ENCODE results near the gene SFSWAP.
"Not testable (repeated sequence)": the region's sequence is repeated elsewhere in the genome, so short reads cannot be mapped to it uniquely, and the experiment has no call there.

The SFSWAP gene

GRCh38 chr12:131765961-131766360 is 55.1 kb downstream of the SFSWAP start:
- no peak for DNase-seq

- DNase-seq, result no peak
Observed at GRCh38 chr12:131766382-131767107, 55.7 kb downstream of the SFSWAP start.

- no peak for DNase-seq
Observed at GRCh38 chr12:131770120-131770519, 59.2 kb downstream of the SFSWAP start.

GRCh38 chr12:131771965-131772364 is 61.1 kb downstream of the SFSWAP start:
- no peak for DNase-seq

- DNase-seq, result no peak
Observed at GRCh38 chr12:131773582-131774221, 62.8 kb downstream of the SFSWAP start.

- DNase-seq, result no peak
Observed at GRCh38 chr12:131774576-131775391, 63.9 kb downstream of the SFSWAP start.

- no peak for DNase-seq
Observed at GRCh38 chr12:131775392-131776236, 64.7 kb downstream of the SFSWAP start.

- no peak for DNase-seq
Observed at GRCh38 chr12:131776237-131776889, 65.5 kb downstream of the SFSWAP start.

GRCh38 chr12:131777269-131777668 is 66.4 kb downstream of the SFSWAP start:
- not testable (repeated sequence) for DNase-seq

GRCh38 chr12:131779027-131779426 is 68.1 kb downstream of the SFSWAP start:
- DNase-seq, result no peak

GRCh38 chr12:131782061-131782460 is 71.2 kb downstream of the SFSWAP start:
- DNase-seq, result no peak

- DNase-seq, result no peak
Observed at GRCh38 chr12:131783915-131784541, 73.1 kb downstream of the SFSWAP start.

- DNase-seq, result no peak
Observed at GRCh38 chr12:131784909-131785762, 74.2 kb downstream of the SFSWAP start.

- no peak for DNase-seq
Observed at GRCh38 chr12:131785763-131786330, 75.0 kb downstream of the SFSWAP start.

- DNase-seq, result no peak
Observed at GRCh38 chr12:131786331-131786730, 75.4 kb downstream of the SFSWAP start.

- DNase-seq, result no peak
Observed at GRCh38 chr12:131787143-131787660, 76.3 kb downstream of the SFSWAP start.

GRCh38 chr12:131788070-131788469 is 77.2 kb downstream of the SFSWAP start:
- no peak for DNase-seq

- DNase-seq, result no peak
Observed at GRCh38 chr12:131789638-131790037, 78.7 kb downstream of the SFSWAP start.

GRCh38 chr12:131793243-131794022 is 82.5 kb downstream of the SFSWAP start:
- no peak for DNase-seq
